OCI-LY7 (cell line): ENCODE data around the gene ATP1A3. TPM values are rescaled to one million over a fixed set of nuclear protein-coding genes. Genes with fewer than 3 reads are reported as not detected.

Experiments used
- BruUV-seq: library from RNA; stranded (reverse); fragments of 400-500 nt; replicated peaks from 2 replicates; lab custom pipeline; 2021; lab: Mats Ljungman, UMichigan
- CTCF ChIA-PET: fragments of 300-600 bp; sonication (Branson Sonifier 250); formaldehyde crosslinking; loops from one replicate; lab custom pipeline; 2022; ENCODE audit warnings: antibody characterized with exemption; ENCODE audit not compliant: unreplicated experiment; lab: Charles Lee
- POLR2A ChIA-PET: fragments of 300-600 bp; sonication (Branson Sonifier 250); formaldehyde crosslinking; loops from one replicate; lab custom pipeline; 2022; ENCODE audit warnings: antibody characterized with exemption; lab: Charles Lee
- DNase-seq: peaks from one replicate; pipeline ENCODE4 v3.0.0-alpha.2; 2015; ENCODE audit warnings: low spot score
- H2AFZ ChIP-seq: fragments of 200-600 bp; sonication (generic), shearing (Covaris generic); 2 replicates; pipeline ENCODE4 v1.6.1; 2014; ENCODE audit warnings: mild to moderate bottlenecking, antibody characterized with exemption, low read length, moderate library complexity
- H3K27ac ChIP-seq: fragments of 200-600 bp; sonication (generic); 2 replicates; pipeline ENCODE4 v1.5.1; 2014; ENCODE audit warnings: mixed run types, low read depth, mild to moderate bottlenecking, moderate library complexity, low read length, inconsistent platforms; ENCODE audit not compliant: poor library complexity, severe bottlenecking
- H3K36me3 ChIP-seq: fragments of 200-600 bp; sonication (generic); 2 replicates; pipeline ENCODE4 v1.6.1; 2014; ENCODE audit warnings: mild to moderate bottlenecking, antibody characterized with exemption, low read length, moderate library complexity, mixed read lengths; ENCODE audit not compliant: insufficient read depth
- H3K4me1 ChIP-seq: fragments of 200-600 bp; sonication (generic); 2 replicates; pipeline ENCODE4 v1.5.1; 2014; ENCODE audit warnings: mild to moderate bottlenecking, low read length; ENCODE audit not compliant: insufficient read depth, poor library complexity, severe bottlenecking
- H3K4me2 ChIP-seq: fragments of 200-600 bp; sonication (generic); 2 replicates; pipeline ENCODE4 v1.6.1; 2014; ENCODE audit warnings: mild to moderate bottlenecking, low read length
- H3K4me3 ChIP-seq: fragments of 200-600 bp; sonication (generic); 2 replicates; pipeline ENCODE4 v1.5.1; 2014; ENCODE audit warnings: mild to moderate bottlenecking, low read depth, low read length; ENCODE audit not compliant: poor library complexity, severe bottlenecking
- H3K79me2 ChIP-seq: fragments of 200-600 bp; sonication (generic); 2 replicates; pipeline ENCODE4 v1.6.1; 2016; ENCODE audit warnings: low read depth, mild to moderate bottlenecking, low read length, moderate library complexity, mixed read lengths; ENCODE audit not compliant: insufficient read depth
- H3K9me2 ChIP-seq: fragments of 200-600 bp; sonication (generic); 2 replicates; pipeline ENCODE4 v1.6.1; 2016; ENCODE audit warnings: mild to moderate bottlenecking, low read length, mixed read lengths; ENCODE audit not compliant: insufficient read depth
- H3K9me3 ChIP-seq: fragments of 200-600 bp; sonication (generic); 2 replicates; pipeline ENCODE4 v1.6.1; 2014; ENCODE audit warnings: mild to moderate bottlenecking, mixed run types, low read length, mixed read lengths
- H4K20me1 ChIP-seq: fragments of 200-600 bp; sonication (generic); 2 replicates; pipeline ENCODE4 v1.6.1; 2014; ENCODE audit warnings: mild to moderate bottlenecking, antibody characterized with exemption, low read length, moderate library complexity, mixed read lengths; ENCODE audit not compliant: insufficient read depth
- CTCF ChIP-seq: fragments of 200-600 bp; sonication (generic); conservative IDR thresholded peaks from 2 replicates; pipeline ENCODE4 v1.5.1; 2014; ENCODE audit warnings: mild to moderate bottlenecking, antibody characterized with exemption, low read length, moderate library complexity, mixed read lengths
- EZH2phosphoT487 ChIP-seq: fragments of 200-600 bp; sonication (generic); IDR thresholded peaks from 2 replicates; pipeline ENCODE4 v1.6.1; 2018; ENCODE audit warnings: low read depth, borderline replicate concordance, mild to moderate bottlenecking, mixed run types, antibody characterized with exemption, low read length, moderate library complexity, mixed read lengths
- intact Hi-C: fragments of 100-400 bp; cut with micrococcal nuclease; formaldehyde crosslinking; loops from one replicate; pipeline ENCODE4 v1.10.0; 2022; ENCODE audit not compliant: unreplicated experiment
- total RNA-seq, 2 experiments: library from RNA; depleted of rRNA in 1 of 2; stranded (reverse); fragments of >200 nt in 1 of 2; shearing (Covaris generic) in 1 of 2; gene quantifications; 2 replicates each; pipeline ENCODE4 v1.2.3, GENCODE V29; 2014 to 2022

ATP1A3 gene
- total RNA-seq, 2 experiments from 2014 or later = 9.3 to 33.0 TPM

DNA sequence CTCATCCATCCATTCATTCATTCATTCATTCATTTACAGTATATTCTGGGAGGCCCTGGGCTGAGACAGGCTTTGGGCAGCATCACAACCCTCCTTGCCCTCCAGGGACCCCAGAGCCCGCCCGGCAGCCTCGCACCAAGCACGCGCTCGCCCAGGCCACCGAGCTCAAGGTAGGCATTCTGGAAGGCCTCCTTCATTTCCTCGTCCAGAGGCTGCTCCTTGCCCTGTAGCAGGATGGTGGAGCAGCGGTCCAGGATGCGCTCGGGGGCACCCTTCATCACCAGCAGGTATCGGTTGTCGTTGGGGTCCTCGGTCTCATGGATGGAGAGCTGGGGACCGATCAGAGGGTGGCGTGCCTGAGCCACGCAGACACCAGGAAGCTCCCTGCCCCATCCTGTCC lies 15.6 kb downstream of the ATP1A3 start:
- POLR2A ChIA-PET = no interaction called here
- BruUV-seq = no TSS peak

DNA sequence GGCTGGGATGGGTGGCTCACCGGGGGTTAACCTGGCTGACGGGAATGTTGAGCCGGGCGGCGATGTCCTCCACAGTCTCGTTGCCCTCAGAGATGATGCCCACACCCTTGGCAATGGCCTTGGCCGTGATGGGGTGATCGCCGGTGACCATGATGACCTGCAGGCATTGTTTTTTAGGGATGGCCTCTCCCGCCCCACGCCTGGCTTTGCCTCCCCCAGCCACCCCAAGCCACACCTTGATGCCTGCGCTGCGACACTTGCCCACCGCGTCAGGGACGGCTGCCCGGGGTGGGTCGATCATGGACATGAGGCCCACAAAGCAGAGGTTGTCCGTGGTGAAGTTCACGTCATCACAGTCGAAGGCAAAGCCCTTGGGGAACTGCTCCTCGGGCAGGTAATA lies 16.1 kb downstream of the ATP1A3 start:
- H3K9me3 ChIP-seq = no peaks in the 10 kb centered on the region
- no peaks in the 10 kb centered on the region for H3K79me2 ChIP-seq
- H3K4me2 ChIP-seq = no peak overlapping the region
- H3K9me2 ChIP-seq = no peaks in the 10 kb centered on the region
- no TSS peak for BruUV-seq
- ChIA-PET CTCF (no interaction called here), POLR2A (interaction anchor here (0.7 kb wide), 1 partner anchor 192 kb away, joined by 4 read pairs; no protein-coding TSS in a partner anchor)
- TF ChIP-seq CTCF (no peak), EZH2phosphoT487 (no peak)
- H2AFZ ChIP-seq = no peak overlapping the region
- no peak overlapping the region for H3K27ac ChIP-seq
- intact Hi-C loops = no loop called here
- H3K4me1 ChIP-seq = no peaks in the 10 kb centered on the region
- peaks cover 51% of the 10 kb centered on the region for H3K36me3 ChIP-seq
- no peaks in the 10 kb centered on the region for H4K20me1 ChIP-seq
- no peak overlapping the region for H3K4me3 ChIP-seq
- no peak for DNase-seq

More for the DNA sequence above, 15.6 kb downstream of the ATP1A3 start:
- Histone ChIP-seq H3K4me3 (no peak overlapping the region), H3K9me2 (no peaks in the 10 kb centered on the region), H3K9me3 (no peaks in the 10 kb centered on the region), H3K4me2 (no peak overlapping the region), H2AFZ (no peak overlapping the region), H3K4me1 (no peaks in the 10 kb centered on the region), H3K27ac (no peak overlapping the region), H4K20me1 (no peaks in the 10 kb centered on the region), H3K36me3 (peaks cover 51% of the 10 kb centered on the region), H3K79me2 (no peaks in the 10 kb centered on the region)
- TF ChIP-seq CTCF = no peak
- no peak for TF ChIP-seq EZH2phosphoT487
- CTCF ChIA-PET = no interaction called here
- no peak for DNase-seq
- intact Hi-C loops = no loop called here

DNA sequence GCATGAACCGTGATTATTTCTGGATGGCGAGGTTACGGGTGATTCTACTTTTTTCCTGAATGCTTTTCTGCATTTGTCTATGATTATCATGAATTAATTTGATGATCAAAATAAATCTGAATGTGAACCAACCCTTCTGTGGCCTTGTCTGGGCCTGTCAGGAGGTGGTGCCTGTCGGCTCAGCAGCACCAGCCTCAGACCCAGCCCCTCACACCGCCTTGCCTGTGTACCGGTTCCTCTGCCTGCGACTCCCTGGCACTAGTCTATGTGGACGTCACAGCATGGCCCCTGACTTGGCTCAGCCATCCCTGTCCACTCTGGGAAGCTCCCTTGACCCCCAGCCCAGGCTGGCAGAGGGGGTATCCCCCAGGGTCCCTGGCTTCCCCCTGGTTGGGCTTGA lies 19.4 kb downstream of the ATP1A3 start:
- BruUV-seq = no TSS peak
- Histone ChIP-seq H2AFZ (no peak overlapping the region), H3K36me3 (peaks cover 45% of the 10 kb centered on the region), H3K79me2 (no peaks in the 10 kb centered on the region), H3K9me2 (no peaks in the 10 kb centered on the region), H3K4me1 (no peaks in the 10 kb centered on the region), H3K4me2 (no peak overlapping the region), H3K27ac (no peak overlapping the region), H3K4me3 (no peak overlapping the region), H3K9me3 (no peaks in the 10 kb centered on the region), H4K20me1 (no peaks in the 10 kb centered on the region)
- intact Hi-C loops = no loop called here
- POLR2A ChIA-PET = no interaction called here
- CTCF ChIA-PET = no interaction called here
- DNase-seq = no peak
- TF ChIP-seq CTCF (no peak), EZH2phosphoT487 (no peak)
